Ishikawa (cell line): Measurements from ENCODE around the gene NTM.

ENCODE experiments used
- CEBPB ChIP-seq: IDR thresholded peaks from 2 replicates; pipeline ENCODE4 v1.6.1; 2012
- CREB1 ChIP-seq: IDR thresholded peaks from 2 replicates; pipeline ENCODE4 v1.6.1; 2012; ENCODE audit warnings: low read depth
- EGR1 ChIP-seq: IDR thresholded peaks from 2 replicates; pipeline ENCODE4 v1.6.1; 2012
- EP300 ChIP-seq: IDR thresholded peaks from 2 replicates; pipeline ENCODE4 v1.6.1; 2012; ENCODE audit warnings: borderline replicate concordance
- FOXM1 ChIP-seq: IDR thresholded peaks from 2 replicates; pipeline ENCODE4 v1.6.1; 2012; ENCODE audit warnings: low read depth, borderline replicate concordance
- NFIC ChIP-seq: IDR thresholded peaks from 2 replicates; pipeline ENCODE4 v1.6.1; 2012
- RAD21 ChIP-seq: IDR thresholded peaks from 2 replicates; pipeline ENCODE4 v1.6.1; 2012; ENCODE audit warnings: low read depth
- REST ChIP-seq: IDR thresholded peaks from 2 replicates; pipeline ENCODE4 v1.6.1; 2012; ENCODE audit warnings: low read depth, mild to moderate bottlenecking
- TAF1 ChIP-seq: IDR thresholded peaks from 2 replicates; pipeline ENCODE4 v1.6.1; 2012; ENCODE audit warnings: low read depth, mild to moderate bottlenecking
- TCF12 ChIP-seq: IDR thresholded peaks from 2 replicates; pipeline ENCODE4 v1.6.1; 2012; ENCODE audit warnings: low read depth
- TEAD4 ChIP-seq: IDR thresholded peaks from 2 replicates; pipeline ENCODE4 v1.6.1; 2012
- USF1 ChIP-seq: IDR thresholded peaks from 2 replicates; pipeline ENCODE4 v1.6.1; 2012
- YY1 ChIP-seq: IDR thresholded peaks from 2 replicates; pipeline ENCODE4 v1.6.1; 2012; ENCODE audit warnings: low read depth
- ZBTB7A ChIP-seq: IDR thresholded peaks from 2 replicates; pipeline ENCODE4 v1.6.1; 2012; ENCODE audit warnings: low read depth
- TF ChIP-seq, protein P1 (sequence below): IDR thresholded peaks from 2 replicates; pipeline ENCODE4 v1.6.1; 2012

The NTM gene

DNA sequence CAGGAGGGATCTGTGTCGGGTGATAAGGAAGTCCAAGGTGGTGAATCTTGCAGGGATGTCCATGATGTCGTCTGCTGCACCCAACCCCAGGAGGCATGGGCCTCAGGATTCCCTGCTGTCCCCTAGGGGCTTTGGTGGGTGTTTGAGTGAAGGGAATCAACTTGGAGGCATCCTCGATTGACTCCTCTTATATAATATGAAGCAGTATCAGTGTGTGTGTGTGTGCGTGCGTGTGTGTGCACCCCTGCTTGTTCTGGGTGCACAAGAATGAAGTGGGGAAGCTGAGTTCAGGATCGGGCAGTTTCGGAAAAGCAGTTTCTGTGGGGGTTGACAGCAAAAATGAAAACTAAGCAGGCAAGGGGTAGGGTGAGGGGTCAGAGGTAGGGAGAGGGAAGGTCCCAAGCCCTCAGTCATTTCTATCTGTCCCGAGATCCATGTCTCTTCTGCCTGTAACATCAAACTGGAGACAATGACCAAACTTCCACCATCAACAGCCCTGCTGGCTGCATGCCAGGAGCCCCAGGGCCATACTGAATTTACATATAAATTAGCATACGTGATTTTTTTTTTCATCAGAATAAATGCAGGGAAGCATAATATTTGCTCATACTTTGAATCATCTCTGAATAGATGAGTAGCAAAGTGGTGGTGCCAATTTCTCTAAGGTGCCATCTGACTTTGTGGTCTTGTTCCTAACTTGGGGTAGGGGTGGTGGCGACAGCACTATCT lies 2.0 kb downstream of the NTM start:
- TF ChIP-seq, protein P1, sequence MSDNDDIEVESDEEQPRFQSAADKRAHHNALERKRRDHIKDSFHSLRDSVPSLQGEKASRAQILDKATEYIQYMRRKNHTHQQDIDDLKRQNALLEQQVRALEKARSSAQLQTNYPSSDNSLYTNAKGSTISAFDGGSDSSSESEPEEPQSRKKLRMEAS, result no peak
- TF ChIP-seq EGR1, result no peak
- no peak for TF ChIP-seq FOXM1
- TF ChIP-seq TCF12, result no peak
- no peak for TF ChIP-seq CREB1
- TF ChIP-seq NFIC, result no peak
- TF ChIP-seq TEAD4, result no peak
- TF ChIP-seq REST, result no peak
- TF ChIP-seq USF1, result no peak
- TF ChIP-seq TAF1, result no peak
- no peak for TF ChIP-seq RAD21
- TF ChIP-seq EP300, result no peak
- no peak for TF ChIP-seq YY1
- no peak for TF ChIP-seq CEBPB
- no peak for TF ChIP-seq ZBTB7A

GRCh38 chr11:131373095-131373725 lies 2.8 kb downstream of the NTM start:
- no peak for TF ChIP-seq EGR1
- no peak for TF ChIP-seq TEAD4
- no peak for TF ChIP-seq ZBTB7A
- TF ChIP-seq FOXM1, result no peak
- no peak for TF ChIP-seq CEBPB

- TF ChIP-seq, protein P1, result no peak
- no peak for TF ChIP-seq TAF1
- no peak for TF ChIP-seq NFIC
- TF ChIP-seq CEBPB, result no peak
- TF ChIP-seq TCF12, result no peak
- TF ChIP-seq FOXM1, result no peak
- TF ChIP-seq CREB1, result no peak
- TF ChIP-seq USF1, result no peak
- TF ChIP-seq RAD21, result no peak
- no peak for TF ChIP-seq EP300
- TF ChIP-seq TEAD4, result no peak
- no peak for TF ChIP-seq YY1
- TF ChIP-seq REST, result no peak
- no peak for TF ChIP-seq ZBTB7A
- TF ChIP-seq EGR1, result no peak
Measured at GRCh38 chr11:131373756-131374155, 3.3 kb downstream of the NTM start.

DNA sequence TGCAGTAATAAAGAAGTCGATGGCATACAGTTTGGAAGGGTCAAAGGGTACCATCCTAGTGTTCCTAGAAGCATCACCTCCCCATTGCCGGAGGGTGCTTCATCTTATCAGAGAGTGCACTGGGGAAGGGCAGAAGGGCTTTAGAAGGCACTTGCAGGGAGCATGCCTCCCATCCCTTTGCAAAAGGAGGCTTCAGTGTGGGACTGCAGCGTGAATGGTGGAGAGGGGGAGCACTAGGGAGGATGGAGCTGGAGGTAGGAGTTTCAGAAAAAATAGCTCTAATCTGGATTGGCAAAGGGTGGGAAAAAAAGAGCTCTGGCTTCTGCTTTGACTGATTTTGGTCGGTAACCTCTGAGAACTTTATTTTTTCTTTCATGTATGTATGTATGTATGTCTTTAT lies 5.0 kb downstream of the NTM start:
- TF ChIP-seq YY1 (no peak), USF1 (no peak), NFIC (no peak), CEBPB (no peak), FOXM1 (no peak), EGR1 (no peak), TAF1 (no peak), TCF12 (no peak), REST (no peak), ZBTB7A (no peak), TEAD4 (no peak), CREB1 (no peak), EP300 (no peak), RAD21 (no peak)
- TF ChIP-seq, protein P1, result no peak
